ENCODE measurements around the gene NACAD.
A peak's percentile ranks its signal among the peaks of the same experiment; 100 is the strongest.
"Not testable (repeated sequence)": the region's sequence is repeated elsewhere in the genome, so short reads cannot be mapped to it uniquely, and the experiment has no call there.

Gene NACAD

GRCh38 chr7:45116048-45116447, 27.3 kb upstream of the NACAD start:
- H3K4me3 ChIP-seq (replicated peaks; ENCODE audit: low read depth, low read length): no peak overlapping the region
- TF ChIP-seq CTCF (IDR thresholded peaks at IDR 0.05; ENCODE audit: low read length, missing control alignments): no peak
- DNase-seq (ENCODE audit: low read depth): no peak

GRCh38 chr7:45114926-45115325, 26.2 kb upstream of the NACAD start:
- H3K4me3 ChIP-seq (replicated peaks; ENCODE audit: low read depth, low read length): no peak overlapping the region
- no peak for DNase-seq (ENCODE audit: low read depth)
- no peak for TF ChIP-seq CTCF (IDR thresholded peaks at IDR 0.05; ENCODE audit: low read length, missing control alignments)

GRCh38 chr7:45114257-45114656, 25.5 kb upstream of the NACAD start:
- not testable (repeated sequence) for H3K4me3 ChIP-seq (replicated peaks; ENCODE audit: low read depth, low read length); DNase-seq (ENCODE audit: low read depth)

- DNase-seq (ENCODE audit: low read depth): no peak
- TF ChIP-seq CTCF (IDR thresholded peaks at IDR 0.05; ENCODE audit: low read length, missing control alignments): no peak
- H3K4me3 ChIP-seq (replicated peaks; ENCODE audit: low read depth, low read length): no peak overlapping the region
Measured at GRCh38 chr7:45112648-45113047, 23.9 kb upstream of the NACAD start.

- peak; percentile 37 for TF ChIP-seq CTCF (IDR thresholded peaks at IDR 0.05; ENCODE audit: low read length, missing control alignments)
- H3K4me3 ChIP-seq (replicated peaks; ENCODE audit: low read depth, low read length): peak within 1 kb of the TSS; percentile 94
- peak; percentile 94 for DNase-seq (ENCODE audit: low read depth)
Measured at GRCh38 chr7:45111298-45112223, 22.8 kb upstream of the NACAD start, which contains the start of gene TBRG4. Gene TBRG4 (minus strand): TSS chr7:45111697. CDS start chr7:45109237, 2,460 bp downstream.

GRCh38 chr7:45108863-45109262, 20.1 kb upstream of the NACAD start:
- no peak overlapping the region for H3K4me3 ChIP-seq (replicated peaks; ENCODE audit: low read depth, low read length)
- no peak for DNase-seq (ENCODE audit: low read depth)
- no peak for TF ChIP-seq CTCF (IDR thresholded peaks at IDR 0.05; ENCODE audit: low read length, missing control alignments)

GRCh38 chr7:45107356-45107755, 18.6 kb upstream of the NACAD start:
- DNase-seq (ENCODE audit: low read depth): no peak
- TF ChIP-seq CTCF (IDR thresholded peaks at IDR 0.05; ENCODE audit: low read length, missing control alignments): no peak

More at GRCh38 chr7:45107356-45107755, 18.6 kb upstream of the NACAD start:
- no peak overlapping the region for H3K4me3 ChIP-seq (replicated peaks; ENCODE audit: low read depth, low read length)

Measured in fibroblast of pulmonary artery (primary cell).